ENCODE results near the gene SLPI. TPM values are rescaled to one million over a fixed set of nuclear protein-coding genes. Genes with fewer than 3 reads are reported as not detected.

The SLPI gene
- total RNA-seq (2021; ENCODE audit: unreplicated experiment) (5.4 TPM), Bru-seq, nascent RNA (percentile 53 among the genes with signal in this experiment), BruChase-seq, experiment 1, labeled RNA remaining after a 6-hour chase (percentile 53 among the genes with signal in this experiment), BruChase-seq, experiment 2, labeled RNA remaining after a 2-hour chase (percentile 38 among the genes with signal in this experiment)
- 24.2 and 27.3 TPM in 2 replicates for polyA plus RNA-seq (2012)
- long read RNA-seq, partial matches to known transcripts = 0 of 2 reads
- long read RNA-seq, other reads (novel, unspliced or antisense) = 0 of 2 reads

GRCh38 chr20:45254383-45255262, at the start of gene SLPI:
TSS of gene SLPI (minus strand) at chr20:45254564. CDS start at chr20:45254543, 21 bp downstream.
- no peak within 1 kb of the TSS for H3K9ac ChIP-seq (ENCODE audit: low read length)
- H3K9me2 ChIP-seq (ENCODE audit: insufficient read depth) = no peaks in the 10 kb centered on the region
- H3K36me3 ChIP-seq (ENCODE audit: control insufficient read depth in 1 of 2, insufficient read depth in 2 of 2, low read length in 2 of 2) = no peaks in the 10 kb centered on the region
- ATAC-seq (peak; percentile 52), DNase-seq (ENCODE audit: low read depth, low spot score) (no peak)
- TF ChIP-seq CEBPB (IDR thresholded peaks at IDR 0.05; ENCODE audit: low read depth) = peak; percentile 86
- peak; percentile 27; the same call in 1 of the 2 replicates for TF ChIP-seq SP1 (IDR thresholded peaks at IDR 0.05; ENCODE audit: low read depth)
- TF ChIP-seq CBX3 (IDR thresholded peaks at IDR 0.05; ENCODE audit: low read depth) = 0 out of 2 replicates have a peak, but pooled peaks have one; percentile 41
- TF ChIP-seq SRF (IDR thresholded peaks at IDR 0.05; ENCODE audit: low read depth) = no peak
- TF ChIP-seq POLR2AphosphoS5 (IDR thresholded peaks at IDR 0.05; ENCODE audit: low read depth, low read length) = peak; percentile 41; the same call in 1 of the 2 replicates
- TF ChIP-seq ATF3 (IDR thresholded peaks at IDR 0.05) = no peak
- no peak within 1 kb of the TSS for H2AFZ ChIP-seq (ENCODE audit: low read depth, low read length, poor library complexity, severe bottlenecking)
- no TSS peak for BruUV-seq (replicated peaks)
- intact Hi-C loops (cut with micrococcal nuclease) = no loop called here
- no peak within 1 kb of the TSS for H3K4me3 ChIP-seq (replicated peaks in 1 of 2; ENCODE audit: low read depth in 1 of 2, low read length in 2 of 2)
- RAD21 ChIA-PET (ENCODE audit: low non-redundant PET in 1 of 2, low total read pairs in 2 of 2, uncharacterized antibody in 2 of 2, unreplicated experiment in 2 of 2) = no interaction called here
- POLR2A ChIA-PET = no interaction called here
- H3K27ac ChIP-seq (ENCODE audit: low read depth, low read length) = no peak within 1 kb of the TSS
- peak within 1 kb of the TSS; percentile 7; the same call in 1 of the 2 replicates for H3K4me2 ChIP-seq (ENCODE audit: low read length)
- H3K79me2 ChIP-seq (ENCODE audit: insufficient read depth, low read length) = no peaks in the 10 kb centered on the region
- peaks cover 4% of the 10 kb centered on the region; the same call in 1 of the 2 replicates for H3K27me3 ChIP-seq (ENCODE audit: insufficient read depth, low read length)
- H3K4me1 ChIP-seq (ENCODE audit: control insufficient read depth in 1 of 2, insufficient read depth in 2 of 2, low read length in 2 of 2) = peaks cover 10 to 11% of the 10 kb centered on the region in 2 experiments; a peak in 2 of 4 replicates
- H4K20me1 ChIP-seq (ENCODE audit: insufficient read depth) = no peaks in the 10 kb centered on the region
- no peaks in the 10 kb centered on the region for H3K9me3 ChIP-seq (ENCODE audit: control insufficient read depth in 1 of 2, insufficient read depth in 1 of 2, low read depth in 1 of 2, low read length in 2 of 2)
- CTCF ChIA-PET = interaction anchor here (0.9 to 1.4 kb wide), 4 partner anchors 39 to 211 kb away, joined by 3 read pairs; no protein-coding TSS in a partner anchor

Measured in HCT116 (cell line).